Activated CD4-positive, alpha-beta T cell treated with anti-CD3 and anti-CD28 coated beads for 4 hours (primary cell): ENCODE data around the gene IDH3G.
"Not testable (repeated sequence)": the region's sequence is repeated elsewhere in the genome, so short reads cannot be mapped to it uniquely, and the experiment has no call there.

ENCODE experiments used
- DNase-seq, 2 donors: peaks; one replicate each; pipeline ENCODE4 v3.0.0-alpha.2; 2020

Gene IDH3G

GRCh38 chrX:153794018-153794896, at the start of gene IDH3G, which contains the start of gene SSR4:
Gene IDH3G (minus strand): TSS chrX:153794375. CDS start chrX:153794326, 49 bp downstream.
Gene SSR4 (plus strand): TSS chrX:153794668. CDS start chrX:153794688, 20 bp downstream.
- peak; percentile 90 to 92 for DNase-seq

DNA sequence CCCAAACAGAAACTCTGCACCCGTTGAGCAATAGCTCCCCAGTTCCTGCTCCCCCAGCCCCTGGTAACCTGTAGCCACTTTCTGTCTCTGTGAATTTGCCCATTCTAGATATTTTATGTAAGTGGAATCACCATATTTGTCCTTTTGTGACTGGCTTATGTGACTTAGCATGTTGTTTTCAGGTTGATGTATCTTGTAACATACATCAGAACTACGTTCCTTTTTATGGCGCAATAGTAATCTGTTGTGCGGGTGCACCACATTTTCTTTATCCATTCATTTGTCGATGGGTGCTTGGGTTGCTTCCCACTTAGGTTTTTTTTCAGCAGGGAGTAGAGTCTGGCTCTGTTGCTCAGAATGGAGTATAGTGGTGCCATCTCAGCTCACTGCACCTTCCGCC, 42.7 kb upstream of the IDH3G start:
- DNase-seq, result no peak

- no peak for DNase-seq
These were observed 38.6 kb upstream of the IDH3G start for GRCh38 chrX:153832728-153833127.

DNA sequence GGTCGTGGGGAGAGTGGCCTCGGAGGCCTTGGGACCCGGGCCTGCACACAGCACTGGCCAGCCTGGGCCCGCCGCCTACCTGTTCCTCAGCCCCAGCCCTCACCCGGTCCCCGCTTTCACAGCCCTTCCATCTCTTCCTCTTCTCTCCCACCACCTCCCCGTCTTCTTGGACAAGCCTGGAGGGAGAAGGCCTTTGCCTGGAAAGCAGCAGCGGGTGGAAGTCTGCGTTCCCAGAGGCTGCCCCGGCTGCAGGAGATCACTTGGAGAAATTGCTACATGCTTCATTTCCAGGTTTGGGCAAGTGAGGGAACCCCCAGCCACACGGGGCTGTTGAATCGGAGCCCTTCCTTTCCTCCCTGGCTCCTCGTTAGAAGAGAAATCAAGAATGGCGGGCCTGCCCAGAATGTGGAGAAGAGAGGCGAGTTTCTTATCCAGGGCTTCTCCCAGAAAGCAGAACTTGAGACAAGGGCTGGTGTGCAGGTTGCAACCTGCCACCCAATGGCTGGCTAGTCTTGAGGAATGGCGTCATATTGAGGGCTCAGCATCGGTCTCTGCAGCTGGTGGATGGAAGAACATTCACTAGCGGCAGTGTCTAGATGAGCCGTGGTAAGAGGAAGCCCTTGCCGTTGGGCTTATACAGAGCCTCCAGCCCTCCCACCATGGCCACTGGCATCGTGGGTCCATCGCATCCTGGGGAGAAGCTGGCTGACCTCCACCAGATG, 37.4 kb upstream of the IDH3G start:
- no peak for DNase-seq

GRCh38 chrX:153830640-153831428, 36.7 kb upstream of the IDH3G start:
- DNase-seq, result no peak

DNA sequence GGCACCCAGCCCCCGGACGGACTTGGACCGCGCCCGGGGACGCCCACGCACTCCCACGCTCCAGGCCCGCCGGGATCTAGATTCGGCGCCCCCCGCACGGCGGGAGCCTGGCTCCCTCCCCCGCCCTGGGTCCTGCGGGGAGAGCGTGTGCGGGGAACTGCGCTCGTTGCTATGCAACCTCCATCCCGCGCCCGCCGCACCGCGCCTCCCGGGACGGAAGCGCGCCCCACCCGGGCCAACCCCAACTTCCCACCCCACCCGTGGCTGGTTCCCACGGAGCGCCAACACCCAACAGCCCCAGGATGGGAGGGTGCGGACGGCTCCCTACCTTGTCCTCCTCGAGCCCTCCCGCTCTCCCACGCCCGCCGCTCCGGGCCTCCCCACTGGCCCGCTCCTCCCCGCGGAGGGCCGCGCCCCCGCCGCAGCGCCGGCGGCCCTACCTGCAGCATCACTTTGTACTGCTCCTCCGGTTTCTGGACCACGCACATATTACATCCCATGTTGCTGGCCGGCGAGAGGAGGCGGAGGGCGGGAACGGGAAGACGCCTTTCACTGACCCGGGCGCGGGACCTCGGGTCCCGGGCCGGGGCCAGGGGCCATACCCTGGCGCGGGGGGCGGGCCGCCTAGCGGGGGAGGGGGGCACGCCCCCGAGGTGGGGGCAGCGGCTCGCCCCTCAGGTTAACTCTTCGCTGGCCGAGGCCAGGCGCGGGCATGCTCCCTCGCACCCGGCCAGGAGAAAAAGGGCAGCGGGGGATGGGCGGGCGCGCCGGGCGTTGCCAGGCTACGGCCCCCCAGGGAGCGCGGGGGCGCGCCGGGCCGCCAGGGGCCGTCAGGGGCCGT, 35.8 kb upstream of the IDH3G start, which contains the start of gene PDZD4:
Gene PDZD4 (minus strand): TSS at position 746 of the 841 bp plus-strand sequence. CDS start 246 bp downstream, at position 500.
- DNase-seq, result peak in 1 of 2 donors; percentile 15

DNA sequence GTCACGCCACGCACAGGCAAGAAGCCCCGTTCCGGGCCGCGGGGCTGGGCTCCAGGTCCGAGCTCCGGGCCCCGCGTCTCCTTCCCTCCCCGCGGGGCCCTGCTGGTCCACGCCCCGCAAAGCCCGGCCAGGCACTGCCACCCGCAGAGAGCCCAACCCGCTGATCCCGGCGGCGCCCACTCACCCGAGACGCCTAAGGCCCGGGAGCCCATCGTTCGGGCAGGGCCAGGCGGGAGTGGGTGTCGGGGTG, 35.3 kb upstream of the IDH3G start:
- DNase-seq, result no peak

- DNase-seq, result no peak
These were observed 34.8 kb upstream of the IDH3G start for GRCh38 chrX:153828723-153829548.

DNA sequence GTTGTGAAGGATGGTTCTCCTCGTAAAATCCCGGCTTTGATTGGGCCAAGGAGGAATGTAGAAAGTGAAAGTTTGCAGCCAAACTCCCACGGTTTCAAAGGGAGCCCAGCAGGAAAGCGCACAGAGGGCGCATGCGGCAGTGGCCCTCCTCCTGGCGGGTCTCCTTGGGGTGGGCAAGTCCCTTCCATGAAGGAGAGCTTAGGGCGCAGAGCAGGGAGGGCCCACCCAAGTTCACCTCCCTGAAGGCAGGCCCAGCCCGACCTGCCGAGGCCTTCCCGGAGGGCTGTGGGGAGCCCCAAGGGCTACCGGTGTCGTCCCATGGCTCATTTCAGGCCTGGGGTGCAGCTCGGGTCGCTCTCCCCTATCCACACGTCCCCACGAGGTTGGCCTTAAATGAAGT, 34.1 kb upstream of the IDH3G start:
- DNase-seq, result no peak

- no peak for DNase-seq
These were observed 33.7 kb upstream of the IDH3G start for GRCh38 chrX:153827903-153828302.

GRCh38 chrX:153827016-153827415, 32.8 kb upstream of the IDH3G start:
- DNase-seq, result no peak

DNA sequence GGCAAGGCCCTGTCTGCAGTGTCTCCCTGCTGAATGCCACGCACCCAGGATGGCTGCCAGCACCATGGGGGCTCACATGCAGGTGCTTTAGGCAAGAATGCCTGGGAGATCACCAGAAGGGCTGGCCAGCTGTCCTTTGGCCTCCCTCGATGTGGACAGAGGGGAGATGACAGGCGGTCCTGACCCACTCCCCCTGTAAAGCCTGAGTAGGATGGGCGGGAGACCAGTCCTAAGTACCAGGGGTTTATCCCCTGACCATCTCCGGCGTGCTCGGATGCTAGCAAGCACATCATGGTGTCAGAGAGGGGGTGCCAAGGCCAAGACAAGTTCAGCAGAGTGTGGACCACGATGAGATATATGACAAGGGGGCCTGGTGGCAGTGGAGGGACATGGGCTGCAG, 30.9 kb upstream of the IDH3G start:
- DNase-seq, result no peak

DNA sequence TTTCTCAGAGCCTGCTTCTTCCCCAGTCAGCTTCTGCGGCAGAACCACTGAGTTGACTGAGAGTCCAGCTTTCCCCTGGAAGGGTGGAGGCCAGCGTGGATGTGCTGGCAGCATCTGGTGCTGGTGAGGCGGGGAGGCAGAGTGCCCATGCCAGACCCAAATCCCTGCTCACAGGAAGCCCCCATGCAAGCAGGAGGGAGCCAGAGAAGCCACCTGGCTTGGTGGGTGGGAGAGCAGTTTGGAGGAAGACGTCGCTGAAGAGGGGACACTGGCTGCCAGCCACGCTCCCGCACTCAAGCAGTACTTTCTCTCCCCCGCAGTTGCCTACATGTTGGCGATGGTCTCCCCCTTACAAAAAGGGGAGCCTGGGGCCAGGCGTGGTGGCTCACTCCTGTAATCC, 30.2 kb upstream of the IDH3G start:
- no peak for DNase-seq

DNA sequence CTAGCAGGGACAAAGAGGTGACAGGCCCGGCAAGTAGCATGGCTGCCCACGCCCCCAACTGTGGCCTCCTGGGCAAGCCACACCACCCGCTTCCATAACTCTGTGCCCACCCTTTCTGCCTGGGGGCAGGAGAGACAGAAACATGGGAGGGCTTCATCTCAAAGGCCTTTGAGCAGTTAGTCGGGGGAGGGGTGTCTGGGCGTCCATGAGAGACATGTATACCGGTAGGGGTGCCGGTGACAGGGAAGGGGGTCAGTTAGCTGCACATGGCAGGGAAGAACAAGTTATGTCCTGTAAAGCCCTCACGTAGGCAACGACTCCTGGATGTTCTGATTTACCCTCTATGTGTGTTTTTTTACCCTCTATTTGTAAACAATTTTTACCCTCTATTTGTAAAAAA, 26.9 kb upstream of the IDH3G start:
- DNase-seq, result no peak

GRCh38 chrX:153820601-153821000, 26.4 kb upstream of the IDH3G start:
- DNase-seq, result no peak

- no peak for DNase-seq
These were observed 25.3 kb upstream of the IDH3G start for GRCh38 chrX:153819384-153820040.

DNA sequence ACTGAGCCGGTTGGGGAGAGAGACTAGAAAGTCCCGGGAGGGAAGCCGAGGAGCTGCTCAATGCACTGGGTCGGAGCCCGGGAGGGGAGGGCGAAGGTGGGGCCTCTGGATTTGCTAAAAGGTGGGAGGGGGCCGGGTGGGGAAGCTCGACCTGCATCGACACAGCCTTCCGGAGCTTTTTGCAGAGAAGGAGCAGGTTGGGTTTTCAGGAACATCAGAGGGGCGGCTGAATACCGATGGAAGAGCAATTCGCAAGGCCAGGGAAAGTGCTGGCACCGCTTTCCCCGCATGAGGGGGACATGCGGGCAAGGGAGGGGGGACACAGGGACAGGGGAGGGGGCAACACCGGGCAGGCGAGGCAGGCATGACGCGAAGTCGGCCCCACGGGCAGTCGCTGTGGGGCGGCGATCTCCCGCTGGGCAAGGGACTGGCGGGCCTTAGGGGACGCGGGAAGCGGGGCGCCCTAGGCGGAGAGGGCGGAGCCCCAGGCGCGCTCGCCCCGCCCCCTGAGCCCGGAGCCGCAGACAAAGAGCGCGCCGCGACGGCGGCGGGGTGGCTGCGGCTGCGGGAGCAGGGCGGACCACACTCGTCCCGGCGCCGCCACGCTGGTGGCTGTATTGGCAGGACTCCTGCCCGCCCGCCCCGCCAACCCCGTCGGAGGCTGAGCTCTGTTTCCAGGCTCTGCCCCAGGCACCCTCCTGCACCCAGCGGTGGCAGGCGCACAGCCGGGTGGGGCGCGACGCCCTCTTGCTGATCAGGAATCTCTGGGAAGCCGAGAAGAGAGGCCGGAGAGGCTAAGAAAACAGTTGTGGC, 24.6 kb upstream of the IDH3G start:
- DNase-seq, result peak; percentile 37 to 40

DNA sequence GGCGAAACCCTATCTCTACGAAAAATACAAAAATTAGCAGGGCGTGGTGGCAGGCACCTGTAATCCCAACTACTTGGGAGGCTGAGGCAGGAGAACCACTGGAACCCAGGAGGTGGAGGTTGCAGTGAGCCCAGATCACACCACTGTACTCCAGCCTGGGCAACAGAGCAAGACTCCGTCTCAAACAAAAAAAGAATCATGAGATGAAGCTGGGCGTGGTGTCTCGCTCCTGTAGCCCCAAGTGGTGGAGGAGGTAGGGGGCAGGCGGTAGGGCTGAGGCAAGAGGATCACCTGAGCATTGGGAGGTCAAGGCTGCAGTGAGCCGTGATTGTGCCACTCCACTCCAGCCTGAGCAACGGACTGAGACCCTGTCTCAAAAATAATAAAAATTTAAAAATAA, 23.9 kb upstream of the IDH3G start:
- DNase-seq, result not testable (repeated sequence)

DNA sequence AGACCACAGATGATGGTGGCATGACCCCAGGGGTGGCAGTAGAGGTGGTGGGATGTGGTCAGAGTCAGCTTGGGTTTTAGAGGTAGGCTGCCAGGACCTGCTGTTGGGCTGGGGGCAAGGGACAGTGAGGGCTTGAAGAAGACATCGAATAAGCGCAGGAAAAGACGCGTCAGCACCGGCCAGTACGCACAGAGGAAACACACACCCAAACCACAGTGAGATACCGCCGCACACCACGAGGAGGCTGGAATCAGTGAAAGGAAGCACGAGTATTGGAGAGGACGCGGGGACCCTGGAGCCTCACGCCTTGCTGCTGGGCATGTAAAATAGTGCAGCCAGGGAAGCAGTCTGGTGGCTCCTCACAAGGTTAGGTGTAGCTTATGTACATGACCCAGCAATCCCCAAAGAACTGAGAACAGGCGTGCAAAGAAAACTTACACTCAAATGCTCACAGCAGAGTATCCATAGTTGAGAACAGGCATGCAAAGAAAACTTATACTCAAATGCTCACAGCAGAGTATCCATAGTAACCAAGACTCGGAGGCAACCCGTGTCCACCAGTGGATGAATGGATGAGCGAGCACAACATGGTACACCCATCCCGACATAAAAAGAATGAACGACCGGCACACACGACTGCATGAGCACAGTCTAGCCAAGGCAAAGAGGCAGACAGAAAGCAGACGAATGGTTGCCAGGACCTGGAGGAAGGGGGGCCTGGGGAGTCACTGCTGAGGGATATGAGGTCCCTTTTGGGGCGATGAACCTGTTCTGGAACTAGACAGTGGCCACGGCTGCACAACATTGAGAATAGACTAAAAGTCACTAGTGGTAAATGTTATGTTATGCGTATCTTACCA, 22.9 kb upstream of the IDH3G start:
- DNase-seq, result no peak
